ENCODE measurements around the gene OCSTAMP. TPM values are rescaled to one million over a fixed set of nuclear protein-coding genes. Genes with fewer than 3 reads are reported as not detected.

OCSTAMP gene
- total and polyA plus RNA-seq, 8 donors, result not detected

DNA sequence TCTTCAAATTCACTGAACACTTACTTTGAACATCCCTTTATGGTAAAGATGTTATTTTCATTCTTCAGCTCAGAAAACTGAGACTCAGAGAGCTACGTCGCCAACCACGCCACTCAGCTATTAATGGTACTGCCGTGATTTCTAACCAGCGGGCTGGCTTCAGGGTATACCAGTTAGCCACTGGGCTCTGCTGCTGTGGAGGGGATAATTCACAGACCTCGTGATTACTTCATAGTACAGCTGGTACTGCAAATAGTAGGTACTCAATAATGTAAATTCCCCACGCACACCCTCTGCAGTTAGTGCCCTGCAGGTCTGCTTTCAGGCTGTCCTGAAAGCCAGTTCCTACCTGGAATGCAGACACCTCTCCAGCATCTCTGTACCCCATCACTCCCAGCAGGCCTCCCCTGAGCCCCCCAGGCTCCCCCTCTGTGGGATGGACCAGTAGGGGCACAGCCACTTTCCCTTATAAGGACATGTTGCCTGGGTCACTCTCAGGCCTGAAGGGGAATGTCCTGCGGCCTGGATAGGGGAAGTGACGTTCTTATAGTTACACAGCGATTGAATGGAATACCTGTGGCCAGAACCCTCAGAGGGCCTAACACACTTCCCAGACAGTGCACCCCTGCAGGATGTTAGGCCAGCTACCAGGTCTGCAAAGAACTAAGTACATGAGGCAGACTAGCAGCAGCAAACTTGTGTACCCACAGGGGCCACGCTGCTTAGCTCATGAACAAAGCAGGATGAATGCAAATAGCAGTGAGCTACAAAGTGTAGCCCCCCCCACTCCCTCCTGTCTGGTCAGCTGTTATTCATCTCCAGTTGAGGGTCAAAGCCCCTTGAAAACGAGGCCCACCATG lies 1.3 kb upstream of the OCSTAMP start:
- intact Hi-C loops (cut with DNase I), result loop anchor here in 1 of 3 donors (10.0 kb wide), 1 partner anchor 133 kb away; the partner anchor contains the start of gene TP53RK
- Histone ChIP-seq H3K4me1 (no peaks in the 10 kb centered on the region), H3K4me3 (no peak overlapping the region), H3K27me3 (no peaks in the 10 kb centered on the region), H3K27ac (no peak overlapping the region), H3K36me3 (no peaks in the 10 kb centered on the region), H3K9me3 (no peaks in the 10 kb centered on the region)
- TF ChIP-seq CTCF (IDR thresholded peaks at IDR 0.05), result no peak
- FAIRE-seq, result no peak
- no peak for ATAC-seq
- no peak for DNase-seq
- WGBS, 2 donors, result 73 to 76% methylated on average over 12 of the region's 12 CpGs

DNA sequence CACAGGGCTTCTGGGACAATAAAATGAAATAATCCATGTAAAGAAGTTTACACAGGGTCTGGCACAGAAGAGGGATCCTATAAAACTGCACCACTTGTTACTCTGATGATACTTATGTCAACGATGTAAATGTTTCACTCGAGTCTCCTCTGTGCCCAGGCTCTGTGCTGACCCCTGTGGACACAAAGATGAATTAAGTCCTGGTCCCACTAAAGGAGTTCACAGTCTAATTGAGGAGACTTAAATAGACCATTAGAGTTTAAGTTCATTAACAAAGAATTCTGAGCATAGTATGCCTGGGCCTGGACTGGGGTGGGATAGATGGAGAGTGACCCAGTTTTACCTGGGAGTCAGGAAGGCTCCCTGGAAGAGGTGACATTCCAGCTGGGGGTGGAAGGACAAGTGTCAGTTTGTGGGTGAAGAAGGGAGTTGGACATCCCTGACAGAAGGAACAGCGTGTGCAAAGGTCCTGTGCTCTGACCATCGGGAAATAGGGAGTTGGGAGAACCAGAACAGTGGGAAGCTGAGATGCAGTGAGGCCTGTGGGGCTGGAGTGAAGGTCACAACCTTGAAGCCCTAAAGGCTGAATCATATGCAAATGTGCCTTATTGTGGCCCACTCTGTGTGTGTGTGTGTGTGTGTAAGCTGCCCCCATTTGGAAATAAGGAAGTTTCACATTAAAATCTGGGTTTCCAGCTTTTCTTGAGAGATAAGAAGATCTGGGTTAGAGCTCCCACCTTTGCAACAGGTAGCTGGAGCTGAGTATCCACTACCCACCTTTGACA lies 1.1 kb downstream of the OCSTAMP start:
- TF ChIP-seq CTCF (IDR thresholded peaks at IDR 0.05), result no peak
- DNase-seq, result no peak
- intact Hi-C loops (cut with DNase I), result no loop called here
- H3K27ac ChIP-seq, result no peak overlapping the region
- ATAC-seq, result no peak
- H3K9me3 ChIP-seq, result no peaks in the 10 kb centered on the region
- H3K27me3 ChIP-seq, result no peaks in the 10 kb centered on the region
- no peaks in the 10 kb centered on the region for H3K4me1 ChIP-seq
- no peaks in the 10 kb centered on the region for H3K36me3 ChIP-seq
- 80 to 90% methylated on average over 4 of the region's 4 CpGs for WGBS, 2 donors
- no peak overlapping the region for H3K4me3 ChIP-seq
- FAIRE-seq, result no peak

- ATAC-seq (no peak), DNase-seq (no peak), FAIRE-seq (no peak)
- Histone ChIP-seq H3K36me3 (no peaks in the 10 kb centered on the region), H3K4me3 (no peak overlapping the region), H3K27me3 (no peaks in the 10 kb centered on the region), H3K4me1 (no peaks in the 10 kb centered on the region), H3K27ac (no peak overlapping the region), H3K9me3 (no peaks in the 10 kb centered on the region)
- intact Hi-C loops (cut with DNase I), result no loop called here
- TF ChIP-seq CTCF (IDR thresholded peaks at IDR 0.05), result no peak
- WGBS, 2 donors, result 74 to 87% methylated on average over 5 of the region's 5 CpGs
Observed at GRCh38 chr20:46548688-46549087, 1.8 kb downstream of the OCSTAMP start.

GRCh38 chr20:46547995-46548394 lies 2.5 kb downstream of the OCSTAMP start:
- 69 to 72% methylated on average over 6 of the region's 6 CpGs for WGBS, 2 donors
- no peak for ATAC-seq
- H3K27me3 ChIP-seq, result no peaks in the 10 kb centered on the region
- H3K36me3 ChIP-seq, result no peaks in the 10 kb centered on the region
- no peaks in the 10 kb centered on the region for H3K4me1 ChIP-seq
- H3K4me3 ChIP-seq, result no peak overlapping the region
- no peak for TF ChIP-seq CTCF (IDR thresholded peaks at IDR 0.05)
- H3K27ac ChIP-seq, result no peak overlapping the region
- DNase-seq, result no peak
- intact Hi-C loops (cut with DNase I), result no loop called here
- FAIRE-seq, result no peak
- H3K9me3 ChIP-seq, result no peaks in the 10 kb centered on the region

All from pancreas (tissue), 10 donors.